ENCODE results near the gene STIM1. TPM values are rescaled to one million over a fixed set of nuclear protein-coding genes. Genes with fewer than 3 reads are reported as not detected.
"Not testable (repeated sequence)": the region's sequence is repeated elsewhere in the genome, so short reads cannot be mapped to it uniquely, and the experiment has no call there.

Gene STIM1
- total RNA-seq, 2 experiments from 2014 or later = 55.9 to 61.1 TPM

GRCh38 chr11:3986301-3986700 lies 130.8 kb downstream of the STIM1 start:
- Mint-ChIP-seq H3K27ac (no peak overlapping the region), H3K4me3 (no peak overlapping the region), H3K9me3 (no peaks in the 10 kb centered on the region), H3K4me1 (ENCODE audit: low read depth) (peaks cover 75% of the 10 kb centered on the region), H3K36me3 (peaks cover 5% of the 10 kb centered on the region), H3K27me3 (no peaks in the 10 kb centered on the region)
- intact Hi-C loops (cut with micrococcal nuclease) = loop anchor here (5.0 kb wide), 1 partner anchor 71 kb away; no protein-coding TSS in a partner anchor
- no peak for DNase-seq
- ChIA-PET CTCF (interaction anchor here (0.5 to 1.2 kb wide), 4 partner anchors 86 to 137 kb away, joined by 3 to 6 read pairs (median 3); partner anchors contain the start of gene STIM1), POLR2A (no interaction called here)

GRCh38 chr11:3989276-3989920 lies 133.9 kb downstream of the STIM1 start:
- H3K4me3 Mint-ChIP-seq = peak overlapping the region; percentile 43
- H3K27me3 Mint-ChIP-seq = no peaks in the 10 kb centered on the region
- peaks cover 19% of the 10 kb centered on the region for H3K9me3 Mint-ChIP-seq
- DNase-seq = no peak
- intact Hi-C loops (cut with micrococcal nuclease) = loop anchor here (5.0 kb wide), 1 partner anchor 68 kb away; no protein-coding TSS in a partner anchor
- peaks cover 24% of the 10 kb centered on the region for H3K36me3 Mint-ChIP-seq
- POLR2A ChIA-PET = interaction anchor here (1.0 to 1.4 kb wide), 5 partner anchors 9 to 148 kb away, joined by 3 to 6 read pairs (median 3); partner anchors contain the start of genes RHOG and STIM1
- H3K4me1 Mint-ChIP-seq (ENCODE audit: low read depth) = peaks cover 60% of the 10 kb centered on the region
- H3K27ac Mint-ChIP-seq = peak overlapping the region; percentile 53
- CTCF ChIA-PET = interaction anchor here (0.9 to 2.6 kb wide), 3 partner anchors 22 to 135 kb away, joined by 4 to 8 read pairs (median 4); partner anchors contain the start of gene STIM1

- intact Hi-C loops (cut with micrococcal nuclease) = loop anchor here (5.0 kb wide), 2 partner anchors 43 to 67 kb away; no protein-coding TSS in a partner anchor
Observed at GRCh38 chr11:3989921-3990290, 134.4 kb downstream of the STIM1 start.

GRCh38 chr11:3990406-3990805 lies 134.9 kb downstream of the STIM1 start:
- no peak for DNase-seq
- intact Hi-C loops (cut with micrococcal nuclease) = loop anchor here (5.0 kb wide), 1 partner anchor 43 kb away; no protein-coding TSS in a partner anchor
- CTCF ChIA-PET = interaction anchor here (0.6 to 2.6 kb wide), 5 partner anchors 23 to 141 kb away, joined by 3 to 8 read pairs (median 4); partner anchors contain the start of gene STIM1
- peak overlapping the region; percentile 53 for H3K27ac Mint-ChIP-seq
- peaks cover 32% of the 10 kb centered on the region for H3K36me3 Mint-ChIP-seq
- H3K27me3 Mint-ChIP-seq = no peaks in the 10 kb centered on the region
- H3K4me1 Mint-ChIP-seq (ENCODE audit: low read depth) = peaks cover 58% of the 10 kb centered on the region
- peak overlapping the region; percentile 43 for H3K4me3 Mint-ChIP-seq
- POLR2A ChIA-PET = interaction anchor here (1.1 to 1.4 kb wide), 2 partner anchors 10 to 29 kb away, joined by 3 read pairs; no protein-coding TSS in a partner anchor
- H3K9me3 Mint-ChIP-seq = peaks cover 29% of the 10 kb centered on the region

More at GRCh38 chr11:3989921-3990290, 134.4 kb downstream of the STIM1 start:
- no peak for DNase-seq
- no peaks in the 10 kb centered on the region for H3K27me3 Mint-ChIP-seq
- H3K36me3 Mint-ChIP-seq = peaks cover 27% of the 10 kb centered on the region
- peak overlapping the region; percentile 43 for H3K4me3 Mint-ChIP-seq
- CTCF ChIA-PET = interaction anchor here (0.6 to 2.6 kb wide), 5 partner anchors 23 to 141 kb away, joined by 3 to 8 read pairs (median 4); partner anchors contain the start of gene STIM1
- peaks cover 58% of the 10 kb centered on the region for H3K4me1 Mint-ChIP-seq (ENCODE audit: low read depth)
- peak overlapping the region; percentile 53 for H3K27ac Mint-ChIP-seq
- peaks cover 25% of the 10 kb centered on the region for H3K9me3 Mint-ChIP-seq
- POLR2A ChIA-PET = interaction anchor here (1.0 to 1.4 kb wide), 5 partner anchors 9 to 148 kb away, joined by 3 to 6 read pairs (median 3); partner anchors contain the start of genes RHOG and STIM1

GRCh38 chr11:3992964-3993363 lies 137.5 kb downstream of the STIM1 start:
- peaks cover 32% of the 10 kb centered on the region for H3K36me3 Mint-ChIP-seq
- POLR2A ChIA-PET = no interaction called here
- H3K9me3 Mint-ChIP-seq = peaks cover 29% of the 10 kb centered on the region

DNA sequence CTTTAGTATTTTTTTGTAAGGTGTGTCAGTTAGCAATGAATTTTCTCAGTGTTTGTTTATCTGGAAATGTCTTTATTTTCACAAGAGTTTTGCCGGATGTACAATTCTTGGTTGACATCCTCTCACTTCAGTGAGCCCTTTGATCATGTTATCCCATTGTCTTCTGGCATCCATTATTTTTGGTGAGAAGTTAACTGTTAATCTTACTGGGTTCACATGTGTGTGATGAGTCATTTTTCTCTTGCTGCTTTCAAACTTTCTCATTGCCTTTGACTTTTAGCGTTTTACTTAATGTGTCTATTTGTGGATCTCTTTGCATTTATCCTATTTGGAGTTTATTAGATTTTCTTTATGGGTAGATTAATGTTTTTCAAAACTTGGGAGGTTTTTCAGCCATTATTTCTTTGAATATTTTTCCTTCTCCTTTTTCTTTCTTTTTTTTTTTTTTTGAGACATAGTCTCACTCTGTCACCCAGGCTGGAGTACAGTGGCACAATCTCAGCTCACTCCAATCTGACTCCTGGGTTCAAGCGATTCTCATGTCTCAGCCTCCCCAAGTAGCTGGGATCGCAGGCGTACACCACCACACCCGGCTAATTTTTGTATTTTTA lies 138.7 kb downstream of the STIM1 start:
- Mint-ChIP-seq H3K4me3 (no peak overlapping the region), H3K27ac (peak overlapping the region; percentile 38), H3K36me3 (peaks cover 31% of the 10 kb centered on the region), H3K27me3 (no peaks in the 10 kb centered on the region), H3K4me1 (ENCODE audit: low read depth) (peaks cover 50% of the 10 kb centered on the region), H3K9me3 (peaks cover 29% of the 10 kb centered on the region)
- ChIA-PET CTCF (interaction anchor here (1.8 kb wide), 1 partner anchor 140 kb away, joined by 4 read pairs; no protein-coding TSS in a partner anchor), POLR2A (no interaction called here)
- intact Hi-C loops (cut with micrococcal nuclease) = loop anchor here (5.0 kb wide), 1 partner anchor 47 kb away; no protein-coding TSS in a partner anchor
- DNase-seq = no peak

More at GRCh38 chr11:3992964-3993363, 137.5 kb downstream of the STIM1 start:
- H3K4me1 Mint-ChIP-seq (ENCODE audit: low read depth) = peaks cover 53% of the 10 kb centered on the region
- H3K27me3 Mint-ChIP-seq = no peaks in the 10 kb centered on the region
- no peak overlapping the region for H3K27ac Mint-ChIP-seq
- H3K4me3 Mint-ChIP-seq = no peak overlapping the region
- intact Hi-C loops (cut with micrococcal nuclease) = loop anchor here (5.0 kb wide), 1 partner anchor 46 kb away; no protein-coding TSS in a partner anchor
- CTCF ChIA-PET = no interaction called here
- no peak for DNase-seq

- Mint-ChIP-seq H3K27ac (no peak overlapping the region), H3K27me3 (no peaks in the 10 kb centered on the region), H3K4me3 (no peak overlapping the region), H3K9me3 (peaks cover 29% of the 10 kb centered on the region), H3K4me1 (ENCODE audit: low read depth) (peaks cover 38% of the 10 kb centered on the region), H3K36me3 (peaks cover 33% of the 10 kb centered on the region)
- ChIA-PET POLR2A (no interaction called here), CTCF (interaction anchor here (1.8 to 2.3 kb wide), 2 partner anchors 78 to 141 kb away, joined by 4 to 11 read pairs; no protein-coding TSS in a partner anchor)
- intact Hi-C loops (cut with micrococcal nuclease) = loop anchor here (5.0 kb wide), 1 partner anchor 37 kb away; no protein-coding TSS in a partner anchor
- no peak for DNase-seq
Observed at GRCh38 chr11:3995307-3995706, 139.8 kb downstream of the STIM1 start.

DNA sequence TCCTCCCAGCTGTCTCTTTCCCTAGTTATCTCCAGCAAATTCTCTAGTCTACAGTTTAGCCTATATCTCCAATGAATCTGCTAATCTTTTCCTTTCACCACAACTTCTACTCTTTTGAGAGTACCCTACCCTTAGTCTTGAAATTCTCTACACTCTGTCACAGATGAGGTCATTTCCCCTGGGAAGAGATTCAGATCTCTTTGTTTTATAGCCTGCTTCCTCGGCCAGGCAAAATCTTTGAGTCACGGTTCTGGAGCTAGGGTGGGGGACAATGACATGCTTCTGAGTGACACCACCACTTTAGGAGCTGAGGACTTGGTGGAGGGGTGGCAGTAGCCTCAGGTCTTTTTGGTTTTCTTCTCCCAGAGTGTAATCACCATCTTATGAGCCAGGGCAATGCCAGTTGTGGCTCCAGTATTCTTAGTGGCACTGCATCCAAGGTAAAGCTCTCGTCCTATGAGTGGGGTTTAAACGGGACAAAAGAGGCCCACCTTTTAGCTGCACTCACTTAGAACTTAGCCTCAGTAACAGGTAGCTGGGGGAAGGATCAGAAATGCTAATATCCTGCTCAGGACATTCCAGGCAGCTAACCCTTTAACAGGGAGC lies 140.6 kb downstream of the STIM1 start:
- POLR2A ChIA-PET = no interaction called here
- CTCF ChIA-PET = interaction anchor here (0.7 to 2.3 kb wide), 4 partner anchors 54 to 640 kb away, joined by 3 to 11 read pairs (median 3); no protein-coding TSS in a partner anchor

GRCh38 chr11:3996651-3997050 lies 141.2 kb downstream of the STIM1 start:
- ChIA-PET POLR2A (no interaction called here), CTCF (interaction anchor here (0.7 to 2.3 kb wide), 5 partner anchors 13 to 639 kb away, joined by 3 to 11 read pairs (median 3); no protein-coding TSS in a partner anchor)
- Mint-ChIP-seq H3K27ac (no peak overlapping the region), H3K9me3 (peaks cover 29% of the 10 kb centered on the region), H3K27me3 (no peaks in the 10 kb centered on the region), H3K4me3 (no peak overlapping the region), H3K36me3 (peaks cover 32% of the 10 kb centered on the region), H3K4me1 (ENCODE audit: low read depth) (peaks cover 33% of the 10 kb centered on the region)
- no peak for DNase-seq
- intact Hi-C loops (cut with micrococcal nuclease) = loop anchor here (5.0 kb wide), 1 partner anchor 36 kb away; no protein-coding TSS in a partner anchor

More for the DNA sequence above, 140.6 kb downstream of the STIM1 start:
- DNase-seq = no peak
- intact Hi-C loops (cut with micrococcal nuclease) = loop anchor here (5.0 kb wide), 1 partner anchor 36 kb away; no protein-coding TSS in a partner anchor
- no peak overlapping the region for H3K27ac Mint-ChIP-seq
- peaks cover 33% of the 10 kb centered on the region for H3K4me1 Mint-ChIP-seq (ENCODE audit: low read depth)
- H3K4me3 Mint-ChIP-seq = no peak overlapping the region
- H3K27me3 Mint-ChIP-seq = no peaks in the 10 kb centered on the region
- H3K36me3 Mint-ChIP-seq = peaks cover 32% of the 10 kb centered on the region
- H3K9me3 Mint-ChIP-seq = peaks cover 29% of the 10 kb centered on the region

- DNase-seq; POLR2A ChIA-PET; intact Hi-C loops (cut with micrococcal nuclease); CTCF ChIA-PET; H3K36me3 Mint-ChIP-seq; H3K4me3 Mint-ChIP-seq; H3K9me3 Mint-ChIP-seq; H3K27me3 Mint-ChIP-seq; H3K27ac Mint-ChIP-seq: not testable (repeated sequence)
- H3K4me1 Mint-ChIP-seq (ENCODE audit: low read depth) = peaks cover 21% of the 10 kb centered on the region
Observed at GRCh38 chr11:4004753-4005152, 149.3 kb downstream of the STIM1 start.

DNA sequence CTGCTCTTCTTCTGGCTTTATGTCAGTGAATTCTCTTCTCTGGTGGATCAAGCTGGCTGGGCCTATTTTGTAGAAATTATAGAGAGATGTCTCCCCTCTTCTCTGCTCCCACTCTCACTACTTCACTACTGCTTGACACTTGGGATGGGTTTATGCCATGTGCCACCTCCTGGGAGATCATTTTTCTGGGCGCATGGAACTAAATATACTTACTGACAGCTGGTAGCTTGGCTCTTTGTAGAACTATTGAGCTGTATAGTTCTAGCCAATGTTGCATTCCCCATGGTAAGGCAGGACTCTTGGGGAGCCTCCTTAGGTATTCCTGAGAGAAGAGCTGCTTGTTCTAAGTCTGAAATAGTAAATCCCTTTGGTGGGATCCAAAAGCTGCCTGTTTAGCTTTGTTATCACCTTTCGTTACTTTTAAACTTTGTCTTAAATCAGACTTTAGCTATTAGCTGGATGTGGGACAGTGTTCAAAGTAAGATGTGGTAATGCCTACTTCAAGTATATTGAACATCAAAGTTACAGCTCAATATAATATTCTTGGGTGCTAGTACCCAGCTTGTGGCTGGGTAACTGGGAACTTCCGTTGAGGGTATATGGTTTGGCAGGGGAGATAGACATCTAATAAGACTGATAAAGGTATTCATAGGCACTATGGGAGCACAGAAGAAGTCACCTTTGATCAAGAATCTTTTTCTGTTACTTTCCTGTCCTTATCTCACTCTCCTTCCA lies 151.6 kb downstream of the STIM1 start:
- H3K27ac Mint-ChIP-seq = no peak overlapping the region
- peaks cover 11% of the 10 kb centered on the region for H3K9me3 Mint-ChIP-seq
- intact Hi-C loops (cut with micrococcal nuclease) = no loop called here
- POLR2A ChIA-PET = no interaction called here
- peaks cover 2% of the 10 kb centered on the region for H3K36me3 Mint-ChIP-seq
- CTCF ChIA-PET = interaction anchor here (1.1 to 1.2 kb wide), 2 partner anchors 66 to 152 kb away, joined by 4 to 7 read pairs; no protein-coding TSS in a partner anchor
- no peak for DNase-seq
- no peaks in the 10 kb centered on the region for H3K27me3 Mint-ChIP-seq
- H3K4me1 Mint-ChIP-seq (ENCODE audit: low read depth) = peaks cover 24% of the 10 kb centered on the region
- H3K4me3 Mint-ChIP-seq = no peak overlapping the region

Data from activated CD4-positive, alpha-beta memory T cell treated with anti-CD3 and anti-CD28 coated beads for 36 hours (primary cell).